Hepatocyte (in vitro differentiated cells): Measurements from ENCODE around the gene ANOS1. TPM values are rescaled to one million over a fixed set of nuclear protein-coding genes. Genes with fewer than 3 reads are reported as not detected.

Source experiments
- DNase-seq: peaks from one replicate; pipeline ENCODE4 v3.0.0-alpha.2; 2016; ENCODE audit warnings: low spot score
- H2AFZ ChIP-seq: fragments of 200-600 bp; sonication (generic); 2 replicates; pipeline ENCODE4 v1.6.0; 2016; ENCODE audit warnings: antibody characterized with exemption, mild to moderate bottlenecking
- H3K27ac ChIP-seq: fragments of 200-600 bp; sonication (generic); 2 replicates; pipeline ENCODE4 v1.5.1; 2016; ENCODE audit warnings: mild to moderate bottlenecking
- H3K27me3 ChIP-seq: fragments of 200-600 bp; sonication (generic); 2 replicates; pipeline ENCODE4 v1.6.1; 2016
- H3K36me3 ChIP-seq: fragments of 200-600 bp; sonication (generic); replicated peaks from 2 replicates; pipeline ENCODE4 v1.5.1; 2016; ENCODE audit warnings: low read depth; ENCODE audit not compliant: insufficient read depth
- H3K4me1 ChIP-seq: fragments of 200-600 bp; sonication (generic); 2 replicates; pipeline ENCODE4 v1.5.1; 2016; ENCODE audit warnings: mild to moderate bottlenecking, moderate library complexity; ENCODE audit not compliant: insufficient read depth
- H3K4me2 ChIP-seq: fragments of 200-600 bp; sonication (generic); 2 replicates; pipeline ENCODE4 v1.6.0; 2016
- H3K4me3 ChIP-seq: fragments of 200-600 bp; sonication (generic); 2 replicates; pipeline ENCODE4 v1.5.1; 2016; ENCODE audit warnings: mild to moderate bottlenecking
- H3K79me2 ChIP-seq: fragments of 200-600 bp; sonication (generic); 2 replicates; pipeline ENCODE4 v1.6.0; 2017; ENCODE audit warnings: mild to moderate bottlenecking
- H3K9me2 ChIP-seq: fragments of 200-600 bp; sonication (generic); replicated peaks from 2 replicates; pipeline ENCODE4 v1.6.0; 2017; ENCODE audit warnings: mild to moderate bottlenecking; ENCODE audit not compliant: insufficient read depth
- H3K9me3 ChIP-seq: fragments of 200-600 bp; sonication (generic); 2 replicates; pipeline ENCODE4 v1.5.1; 2016; ENCODE audit warnings: low read depth, mild to moderate bottlenecking
- H4K20me1 ChIP-seq: fragments of 200-600 bp; sonication (generic); 2 replicates; pipeline ENCODE4 v1.6.0; 2016; ENCODE audit warnings: mild to moderate bottlenecking; ENCODE audit not compliant: insufficient read depth, poor library complexity, severe bottlenecking
- EZH2 ChIP-seq: fragments of 200-600 bp; sonication (generic); IDR thresholded peaks from 2 replicates; pipeline ENCODE4 v1.6.1; 2016; ENCODE audit warnings: antibody characterized with exemption, mild to moderate bottlenecking, borderline replicate concordance
- EZH2phosphoT487 ChIP-seq: fragments of 200-600 bp; sonication (generic); IDR thresholded peaks from one replicate; pipeline ENCODE4 v1.6.1; 2018; ENCODE audit warnings: antibody characterized with exemption, mild to moderate bottlenecking, low read depth, moderate library complexity; ENCODE audit not compliant: unreplicated experiment, severe bottlenecking
- WGBS: methylation state at CpG from one replicate; pipeline ENCODE4 v1.1.6; 2016; ENCODE audit warnings: low lambda C conversion rate; ENCODE audit errors: missing lambda C conversion rate; 5-methylcytosine and 5-hydroxymethylcytosine counted together
- polyA plus RNA-seq: library from polyadenylated mRNA; unstranded; fragments of >200 nt; fragmentation: Nextera tagmentation; extraction: Ambion mirVana; gene quantifications from 2 replicates; pipeline ENCODE4 v1.2.1, GENCODE V29; 2016
- total RNA-seq: library from RNA; depleted of rRNA; stranded (reverse); fragments of >200 nt; gene quantifications from 2 replicates; pipeline ENCODE4 v1.2.3, GENCODE V29; 2014
- TF ChIP-seq, protein P1 (sequence below): fragments of 200-600 bp; sonication (generic); IDR thresholded peaks from 2 replicates; pipeline ENCODE4 v1.5.1; 2016; ENCODE audit warnings: antibody characterized with exemption, mild to moderate bottlenecking; ENCODE audit not compliant: poor library complexity

The ANOS1 gene
- total and polyA plus RNA-seq, 2 experiments from 2014 or later, result 3.1 to 6.4 TPM

DNA sequence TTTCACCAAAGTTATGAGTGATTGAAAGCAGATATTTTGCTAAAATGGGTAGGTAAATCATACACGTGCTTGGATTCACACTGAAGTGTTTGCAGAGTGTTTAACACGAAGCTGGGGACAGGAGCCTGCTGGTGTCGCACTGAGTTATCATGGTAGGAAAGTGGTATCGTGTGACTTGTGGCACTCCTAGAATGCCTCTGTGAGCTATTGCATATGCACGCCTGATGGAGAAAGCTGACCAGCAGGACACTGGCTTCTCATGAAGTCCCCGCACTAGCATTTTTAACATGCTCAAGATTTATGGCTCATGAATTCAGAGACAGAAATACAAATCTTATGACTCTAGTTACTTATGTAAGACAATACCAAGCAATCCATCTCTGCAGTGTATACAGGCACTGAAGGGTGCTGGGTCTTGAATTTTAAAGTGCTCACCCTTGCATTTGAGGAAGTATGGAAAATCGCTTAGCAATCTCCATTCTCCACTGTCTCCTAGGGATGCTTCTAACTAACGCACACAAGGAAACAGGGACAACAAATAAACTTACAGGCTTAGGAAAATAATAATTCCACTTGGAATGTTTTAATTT is 247.5 kb downstream of the ANOS1 start:
- H3K27me3 ChIP-seq, result no peaks in the 10 kb centered on the region
- H3K79me2 ChIP-seq, result no peaks in the 10 kb centered on the region
- no peaks in the 10 kb centered on the region for H4K20me1 ChIP-seq
- H2AFZ ChIP-seq, result no peak overlapping the region
- H3K4me3 ChIP-seq, result no peak overlapping the region
- H3K4me1 ChIP-seq, result no peaks in the 10 kb centered on the region
- no peak for DNase-seq
- no peak overlapping the region for H3K27ac ChIP-seq
- no peaks in the 10 kb centered on the region for H3K36me3 ChIP-seq
- no peak overlapping the region for H3K4me2 ChIP-seq
- H3K9me2 ChIP-seq, result no peaks in the 10 kb centered on the region
- H3K9me3 ChIP-seq, result no peaks in the 10 kb centered on the region
- 86% methylated on average over 8 of the region's 8 CpGs for WGBS
- no peak for TF ChIP-seq EZH2phosphoT487
- TF ChIP-seq, protein P1, sequence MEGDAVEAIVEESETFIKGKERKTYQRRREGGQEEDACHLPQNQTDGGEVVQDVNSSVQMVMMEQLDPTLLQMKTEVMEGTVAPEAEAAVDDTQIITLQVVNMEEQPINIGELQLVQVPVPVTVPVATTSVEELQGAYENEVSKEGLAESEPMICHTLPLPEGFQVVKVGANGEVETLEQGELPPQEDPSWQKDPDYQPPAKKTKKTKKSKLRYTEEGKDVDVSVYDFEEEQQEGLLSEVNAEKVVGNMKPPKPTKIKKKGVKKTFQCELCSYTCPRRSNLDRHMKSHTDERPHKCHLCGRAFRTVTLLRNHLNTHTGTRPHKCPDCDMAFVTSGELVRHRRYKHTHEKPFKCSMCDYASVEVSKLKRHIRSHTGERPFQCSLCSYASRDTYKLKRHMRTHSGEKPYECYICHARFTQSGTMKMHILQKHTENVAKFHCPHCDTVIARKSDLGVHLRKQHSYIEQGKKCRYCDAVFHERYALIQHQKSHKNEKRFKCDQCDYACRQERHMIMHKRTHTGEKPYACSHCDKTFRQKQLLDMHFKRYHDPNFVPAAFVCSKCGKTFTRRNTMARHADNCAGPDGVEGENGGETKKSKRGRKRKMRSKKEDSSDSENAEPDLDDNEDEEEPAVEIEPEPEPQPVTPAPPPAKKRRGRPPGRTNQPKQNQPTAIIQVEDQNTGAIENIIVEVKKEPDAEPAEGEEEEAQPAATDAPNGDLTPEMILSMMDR, result no peak
- no peak for TF ChIP-seq EZH2

Other genes with a start within 250 kb of the ANOS1 start
- not detected in 2 replicates for gene FAM9A, start 69.2 kb upstream of the ANOS1 start, total RNA-seq
- not detected in 2 replicates for gene FAM9A, start 69.2 kb upstream of the ANOS1 start, polyA plus RNA-seq